HepG2 (cell line): ENCODE data around the gene NR1H2. TPM values are rescaled to one million over a fixed set of nuclear protein-coding genes. Genes with fewer than 3 reads are reported as not detected.

ENCODE experiments used
- IRF2 ChIP-seq: IDR thresholded peaks from 2 replicates; pipeline ENCODE4 v1.6.1; 2018; ENCODE audit warnings: missing genetic modification reagents, missing compliant biosample characterization
- MEIS2 ChIP-seq: sonication (generic); formaldehyde crosslinking; IDR thresholded peaks from 2 replicates; pipeline ENCODE4 v1.9.0; 2021; ENCODE audit warnings: mild to moderate bottlenecking, missing genetic modification reagents
- NCOR1 ChIP-seq: fragments of 200-600 bp; sonication (generic); IDR thresholded peaks from 2 replicates; pipeline ENCODE4 v1.7.0; 2017; ENCODE audit warnings: antibody characterized with exemption, low read length, borderline replicate concordance
- PCBP2 ChIP-seq: fragments of 200-400 bp; formaldehyde crosslinking; optimal IDR thresholded peaks from 2 replicates; pipeline ENCODE3; 2018; ENCODE audit warnings: low read length, low read depth; ENCODE audit not compliant: poor library complexity, severe bottlenecking
- RAD21 ChIP-seq: fragments of 450-650 bp; formaldehyde crosslinking; IDR thresholded peaks from 2 replicates; pipeline ENCODE4 v1.5.0; 2020; ENCODE audit warnings: mild to moderate bottlenecking
- TEAD3 ChIP-seq: optimal IDR thresholded peaks from 2 replicates; pipeline ENCODE3; 2016; ENCODE audit warnings: borderline replicate concordance
- TEF ChIP-seq: sonication (generic); formaldehyde crosslinking; IDR thresholded peaks from 2 replicates; pipeline ENCODE4 v1.5.0; 2020; ENCODE audit warnings: missing genetic modification reagents
- XBP1 ChIP-seq: sonication (generic); formaldehyde crosslinking; IDR thresholded peaks from 2 replicates; pipeline ENCODE4 v1.5.0; 2020; ENCODE audit warnings: missing genetic modification reagents
- YEATS4 ChIP-seq: sonication (generic); formaldehyde crosslinking; IDR thresholded peaks from 2 replicates; pipeline ENCODE4 v1.4.0; 2020; ENCODE audit warnings: missing genetic modification reagents, borderline replicate concordance
- ZNF569 ChIP-seq: sonication (generic); formaldehyde crosslinking; IDR thresholded peaks from 2 replicates; pipeline ENCODE4 v1.5.0; 2020; ENCODE audit warnings: mild to moderate bottlenecking, missing genetic modification reagents, moderate library complexity, borderline replicate concordance
- ZNF607 ChIP-seq: sonication (generic); formaldehyde crosslinking; IDR thresholded peaks from 2 replicates; pipeline ENCODE4 v1.5.1; 2020; ENCODE audit warnings: missing genetic modification reagents, mild to moderate bottlenecking, borderline replicate concordance
- ZNF7 ChIP-seq: IDR thresholded peaks from 2 replicates; pipeline ENCODE4 v1.6.1; 2016; ENCODE audit warnings: missing biosample characterization, missing genetic modification reagents
- ZSCAN22 ChIP-seq: sonication (generic); formaldehyde crosslinking; IDR thresholded peaks from 2 replicates; pipeline ENCODE4 v1.4.0; 2020; ENCODE audit warnings: mild to moderate bottlenecking, missing genetic modification reagents
- polyA plus RNA-seq, 8 experiments: library from polyadenylated mRNA; depleted of rRNA in 3 of 8; stranded (reverse) in 7 of 8; unstranded in 1 of 8; fragments of >200 nt; fragmentation: Illumina TruSeq in 4 of 8; extraction: Trizol in 4 of 8; gene quantifications; 2 replicates each; pipeline versions ENCODE4 v1.2.1 to v1.2.3, GENCODE V29; 2011 to 2016; ENCODE audit warnings: low read depth in 4 of 8, missing spikeins in 1 of 8, mixed read lengths in 1 of 8; ENCODE audit not compliant: insufficient read depth in 1 of 8
- total RNA-seq, 5 experiments: library from RNA; depleted of rRNA; stranded (reverse); fragments of >200 nt; fragmentation: Illumina TruSeq; extraction: Trizol; gene quantifications; 2 replicates each; pipeline ENCODE4 v1.2.3, GENCODE V29; 2016; ENCODE audit warnings: low read depth in 1 of 5
- TF ChIP-seq, protein P1 (sequence below): sonication (generic); formaldehyde crosslinking; IDR thresholded peaks from 2 replicates; pipeline ENCODE4 v1.5.1; 2020; ENCODE audit warnings: mild to moderate bottlenecking, missing genetic modification reagents, borderline replicate concordance
- TF ChIP-seq, protein P2 (sequence below): sonication (generic); formaldehyde crosslinking; IDR thresholded peaks from 2 replicates; pipeline ENCODE4 v1.5.1; 2020; ENCODE audit warnings: mild to moderate bottlenecking, missing genetic modification reagents, moderate library complexity
- TF ChIP-seq, protein P3 (sequence below): sonication (generic); formaldehyde crosslinking; IDR thresholded peaks from 2 replicates; pipeline ENCODE4 v1.5.0; 2020; ENCODE audit warnings: mild to moderate bottlenecking, missing genetic modification reagents, moderate library complexity

Gene NR1H2
- total and polyA plus RNA-seq, 2 of the 13 experiments (the other 11 are each of a cell fraction or from before 2014, with no cell fraction given) = 10.3 to 13.5 TPM

DNA sequence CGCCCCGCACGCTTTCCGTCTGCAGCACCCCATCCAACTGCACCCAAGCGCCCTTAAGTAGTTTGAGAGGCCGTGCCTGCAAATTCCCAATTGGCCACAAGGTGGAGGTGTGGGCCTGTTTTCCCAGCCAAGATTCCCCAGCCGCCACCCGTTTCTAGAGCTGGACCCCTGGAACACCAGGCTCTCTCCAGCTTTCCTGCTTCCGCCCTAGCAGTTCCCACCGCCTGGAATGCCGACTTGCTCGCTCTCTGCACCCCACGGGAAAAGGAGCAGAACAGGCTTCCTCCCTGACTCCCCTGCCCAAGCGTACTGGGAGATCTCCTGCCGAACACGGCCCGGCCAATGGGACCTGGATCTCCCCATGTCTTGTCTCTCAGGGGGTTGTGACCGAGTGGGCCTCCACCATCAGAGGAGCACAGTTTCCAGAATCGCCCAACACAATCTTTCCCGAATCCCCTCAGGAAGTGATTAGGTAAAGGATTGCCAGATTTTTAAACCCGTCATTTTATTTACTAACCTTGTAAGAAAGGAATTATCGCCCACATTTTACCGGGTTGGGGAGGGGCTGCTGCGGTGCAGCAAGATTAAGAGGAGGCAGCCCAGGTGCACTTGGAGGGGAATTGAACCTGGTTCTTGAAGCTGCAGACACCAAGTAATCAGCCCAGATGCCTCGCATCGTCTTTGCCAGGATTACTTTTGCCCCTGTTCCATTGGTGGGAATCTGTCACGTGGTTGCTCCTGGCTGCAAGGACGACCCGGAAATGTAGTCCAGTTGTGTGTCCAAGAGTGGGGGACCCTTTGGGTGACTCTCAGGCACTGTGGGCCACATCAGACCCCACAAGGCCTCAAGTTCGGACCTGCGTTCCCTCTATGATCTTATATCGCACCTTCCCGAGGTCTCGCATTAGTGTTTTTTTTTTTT, 7.3 kb upstream of the NR1H2 start (continued):
- TF ChIP-seq, protein P1, sequence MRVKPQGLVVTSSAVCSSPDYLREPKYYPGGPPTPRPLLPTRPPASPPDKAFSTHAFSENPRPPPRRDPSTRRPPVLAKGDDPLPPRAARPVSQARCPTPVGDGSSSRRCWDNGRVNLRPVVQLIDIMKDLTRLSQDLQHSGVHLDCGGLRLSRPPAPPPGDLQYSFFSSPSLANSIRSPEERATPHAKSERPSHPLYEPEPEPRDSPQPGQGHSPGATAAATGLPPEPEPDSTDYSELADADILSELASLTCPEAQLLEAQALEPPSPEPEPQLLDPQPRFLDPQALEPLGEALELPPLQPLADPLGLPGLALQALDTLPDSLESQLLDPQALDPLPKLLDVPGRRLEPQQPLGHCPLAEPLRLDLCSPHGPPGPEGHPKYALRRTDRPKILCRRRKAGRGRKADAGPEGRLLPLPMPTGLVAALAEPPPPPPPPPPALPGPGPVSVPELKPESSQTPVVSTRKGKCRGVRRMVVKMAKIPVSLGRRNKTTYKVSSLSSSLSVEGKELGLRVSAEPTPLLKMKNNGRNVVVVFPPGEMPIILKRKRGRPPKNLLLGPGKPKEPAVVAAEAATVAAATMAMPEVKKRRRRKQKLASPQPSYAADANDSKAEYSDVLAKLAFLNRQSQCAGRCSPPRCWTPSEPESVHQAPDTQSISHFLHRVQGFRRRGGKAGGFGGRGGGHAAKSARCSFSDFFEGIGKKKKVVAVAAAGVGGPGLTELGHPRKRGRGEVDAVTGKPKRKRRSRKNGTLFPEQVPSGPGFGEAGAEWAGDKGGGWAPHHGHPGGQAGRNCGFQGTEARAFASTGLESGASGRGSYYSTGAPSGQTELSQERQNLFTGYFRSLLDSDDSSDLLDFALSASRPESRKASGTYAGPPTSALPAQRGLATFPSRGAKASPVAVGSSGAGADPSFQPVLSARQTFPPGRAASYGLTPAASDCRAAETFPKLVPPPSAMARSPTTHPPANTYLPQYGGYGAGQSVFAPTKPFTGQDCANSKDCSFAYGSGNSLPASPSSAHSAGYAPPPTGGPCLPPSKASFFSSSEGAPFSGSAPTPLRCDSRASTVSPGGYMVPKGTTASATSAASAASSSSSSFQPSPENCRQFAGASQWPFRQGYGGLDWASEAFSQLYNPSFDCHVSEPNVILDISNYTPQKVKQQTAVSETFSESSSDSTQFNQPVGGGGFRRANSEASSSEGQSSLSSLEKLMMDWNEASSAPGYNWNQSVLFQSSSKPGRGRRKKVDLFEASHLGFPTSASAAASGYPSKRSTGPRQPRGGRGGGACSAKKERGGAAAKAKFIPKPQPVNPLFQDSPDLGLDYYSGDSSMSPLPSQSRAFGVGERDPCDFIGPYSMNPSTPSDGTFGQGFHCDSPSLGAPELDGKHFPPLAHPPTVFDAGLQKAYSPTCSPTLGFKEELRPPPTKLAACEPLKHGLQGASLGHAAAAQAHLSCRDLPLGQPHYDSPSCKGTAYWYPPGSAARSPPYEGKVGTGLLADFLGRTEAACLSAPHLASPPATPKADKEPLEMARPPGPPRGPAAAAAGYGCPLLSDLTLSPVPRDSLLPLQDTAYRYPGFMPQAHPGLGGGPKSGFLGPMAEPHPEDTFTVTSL (CRISPR knock-in tag) = no peak
- no peak for TF ChIP-seq YEATS4 (CRISPR knock-in tag)
- peak; percentile 85; the same call in 1 of the 2 replicates for TF ChIP-seq ZSCAN22 (CRISPR knock-in tag)
- TF ChIP-seq MEIS2 (CRISPR knock-in tag) = 0 out of 2 replicates have a peak, but pooled peaks have one; percentile 46
- no peak for TF ChIP-seq XBP1 (CRISPR knock-in tag)
- TF ChIP-seq ZNF7 = no peak
- TF ChIP-seq ZNF607 (CRISPR knock-in tag) = no peak
- no peak for TF ChIP-seq ZNF569 (CRISPR knock-in tag)
- TF ChIP-seq PCBP2 = no peak
- TF ChIP-seq, protein P2, sequence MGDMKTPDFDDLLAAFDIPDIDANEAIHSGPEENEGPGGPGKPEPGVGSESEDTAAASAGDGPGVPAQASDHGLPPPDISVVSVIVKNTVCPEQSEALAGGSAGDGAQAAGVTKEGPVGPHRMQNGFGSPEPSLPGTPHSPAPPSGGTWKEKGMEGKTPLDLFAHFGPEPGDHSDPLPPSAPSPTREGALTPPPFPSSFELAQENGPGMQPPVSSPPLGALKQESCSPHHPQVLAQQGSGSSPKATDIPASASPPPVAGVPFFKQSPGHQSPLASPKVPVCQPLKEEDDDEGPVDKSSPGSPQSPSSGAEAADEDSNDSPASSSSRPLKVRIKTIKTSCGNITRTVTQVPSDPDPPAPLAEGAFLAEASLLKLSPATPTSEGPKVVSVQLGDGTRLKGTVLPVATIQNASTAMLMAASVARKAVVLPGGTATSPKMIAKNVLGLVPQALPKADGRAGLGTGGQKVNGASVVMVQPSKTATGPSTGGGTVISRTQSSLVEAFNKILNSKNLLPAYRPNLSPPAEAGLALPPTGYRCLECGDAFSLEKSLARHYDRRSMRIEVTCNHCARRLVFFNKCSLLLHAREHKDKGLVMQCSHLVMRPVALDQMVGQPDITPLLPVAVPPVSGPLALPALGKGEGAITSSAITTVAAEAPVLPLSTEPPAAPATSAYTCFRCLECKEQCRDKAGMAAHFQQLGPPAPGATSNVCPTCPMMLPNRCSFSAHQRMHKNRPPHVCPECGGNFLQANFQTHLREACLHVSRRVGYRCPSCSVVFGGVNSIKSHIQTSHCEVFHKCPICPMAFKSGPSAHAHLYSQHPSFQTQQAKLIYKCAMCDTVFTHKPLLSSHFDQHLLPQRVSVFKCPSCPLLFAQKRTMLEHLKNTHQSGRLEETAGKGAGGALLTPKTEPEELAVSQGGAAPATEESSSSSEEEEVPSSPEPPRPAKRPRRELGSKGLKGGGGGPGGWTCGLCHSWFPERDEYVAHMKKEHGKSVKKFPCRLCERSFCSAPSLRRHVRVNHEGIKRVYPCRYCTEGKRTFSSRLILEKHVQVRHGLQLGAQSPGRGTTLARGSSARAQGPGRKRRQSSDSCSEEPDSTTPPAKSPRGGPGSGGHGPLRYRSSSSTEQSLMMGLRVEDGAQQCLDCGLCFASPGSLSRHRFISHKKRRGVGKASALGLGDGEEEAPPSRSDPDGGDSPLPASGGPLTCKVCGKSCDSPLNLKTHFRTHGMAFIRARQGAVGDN (CRISPR knock-in tag) = peak; percentile 49
- TF ChIP-seq, protein P3, sequence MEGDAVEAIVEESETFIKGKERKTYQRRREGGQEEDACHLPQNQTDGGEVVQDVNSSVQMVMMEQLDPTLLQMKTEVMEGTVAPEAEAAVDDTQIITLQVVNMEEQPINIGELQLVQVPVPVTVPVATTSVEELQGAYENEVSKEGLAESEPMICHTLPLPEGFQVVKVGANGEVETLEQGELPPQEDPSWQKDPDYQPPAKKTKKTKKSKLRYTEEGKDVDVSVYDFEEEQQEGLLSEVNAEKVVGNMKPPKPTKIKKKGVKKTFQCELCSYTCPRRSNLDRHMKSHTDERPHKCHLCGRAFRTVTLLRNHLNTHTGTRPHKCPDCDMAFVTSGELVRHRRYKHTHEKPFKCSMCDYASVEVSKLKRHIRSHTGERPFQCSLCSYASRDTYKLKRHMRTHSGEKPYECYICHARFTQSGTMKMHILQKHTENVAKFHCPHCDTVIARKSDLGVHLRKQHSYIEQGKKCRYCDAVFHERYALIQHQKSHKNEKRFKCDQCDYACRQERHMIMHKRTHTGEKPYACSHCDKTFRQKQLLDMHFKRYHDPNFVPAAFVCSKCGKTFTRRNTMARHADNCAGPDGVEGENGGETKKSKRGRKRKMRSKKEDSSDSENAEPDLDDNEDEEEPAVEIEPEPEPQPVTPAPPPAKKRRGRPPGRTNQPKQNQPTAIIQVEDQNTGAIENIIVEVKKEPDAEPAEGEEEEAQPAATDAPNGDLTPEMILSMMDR (CRISPR knock-in tag) = peak; percentile 92
- peak; percentile 54 for TF ChIP-seq TEAD3 (CRISPR knock-in tag)
- peak; percentile 85 for TF ChIP-seq RAD21 (CRISPR knock-in tag)
- no peak for TF ChIP-seq NCOR1
- TF ChIP-seq IRF2 (CRISPR knock-in tag) = 0 out of 2 replicates have a peak, but pooled peaks have one; percentile 44
- TF ChIP-seq TEF = no peak
